ENCODE data around the gene TMPRSS9.
"Not testable (repeated sequence)": the region's sequence is repeated elsewhere in the genome, so short reads cannot be mapped to it uniquely, and the experiment has no call there.

TMPRSS9 gene

GRCh38 chr19:2339644-2340310 lies 20.3 kb upstream of the TMPRSS9 start:
- FAIRE-seq (no peak), DNase-seq (ENCODE audit: extremely low spot score, insufficient read length, low read depth) (no peak)

DNA sequence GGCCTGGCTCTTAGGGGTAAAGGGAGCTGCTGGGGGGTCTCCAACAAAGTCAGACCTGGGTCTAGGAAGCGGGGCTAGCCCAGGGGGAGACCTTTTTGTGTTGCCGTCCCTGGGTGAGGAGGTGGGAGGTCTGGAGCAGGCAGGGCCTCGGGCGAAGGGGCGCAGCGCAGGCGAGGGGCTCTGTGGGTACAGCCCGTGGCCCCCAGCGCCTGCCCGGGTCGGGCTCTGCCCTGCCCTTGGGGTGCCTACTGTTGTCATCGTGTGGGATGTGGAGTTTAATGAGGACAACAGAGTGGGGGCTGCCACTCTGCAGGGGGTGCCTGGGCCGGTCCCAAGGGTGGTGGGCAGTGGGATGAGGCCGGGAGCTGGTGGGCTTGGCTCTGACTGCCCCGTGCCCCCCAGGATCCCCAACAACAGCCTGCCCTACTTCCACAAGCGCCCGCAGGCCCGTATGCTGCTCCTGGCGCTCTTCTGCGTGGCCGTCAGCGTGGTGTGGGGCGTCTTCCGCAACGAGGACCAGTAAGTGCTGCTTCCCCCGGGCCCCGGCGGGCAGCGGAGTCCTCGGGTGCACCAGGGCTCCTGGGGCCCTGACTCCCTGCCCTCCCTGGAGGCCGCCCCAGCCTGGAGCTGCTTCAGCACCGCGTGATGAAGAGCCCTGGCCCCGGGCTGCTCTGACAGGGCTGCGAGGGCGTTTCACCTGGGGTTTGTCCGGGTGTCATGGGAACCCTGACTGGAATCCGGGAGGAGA lies 19.4 kb upstream of the TMPRSS9 start:
- DNase-seq (ENCODE audit: extremely low spot score, insufficient read length, low read depth) (no peak), FAIRE-seq (no peak)

- FAIRE-seq (no peak), DNase-seq (ENCODE audit: extremely low spot score, insufficient read length, low read depth) (no peak)
These were observed 18.8 kb upstream of the TMPRSS9 start for GRCh38 chr19:2341244-2341751.

DNA sequence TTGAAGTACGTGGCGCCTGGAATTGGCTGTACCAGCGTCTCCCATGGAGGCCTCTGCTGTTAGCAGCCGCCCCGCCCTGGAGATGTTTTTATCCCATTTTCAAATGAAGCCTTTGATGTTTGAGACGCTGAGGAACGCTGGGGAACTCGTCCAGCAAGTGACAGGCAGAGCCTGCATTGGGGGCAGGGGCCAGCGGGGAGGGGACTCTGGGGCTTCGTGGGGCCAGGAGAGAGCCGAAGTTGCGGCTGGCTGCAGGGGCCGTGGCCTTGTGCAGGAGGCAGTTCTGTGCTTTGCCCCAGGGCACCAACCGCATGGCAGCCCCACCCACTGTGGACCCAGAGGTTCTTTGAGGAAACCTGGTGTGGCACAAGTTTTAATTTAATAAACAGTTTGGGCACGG lies 18.1 kb upstream of the TMPRSS9 start:
- no peak for FAIRE-seq
- no peak for DNase-seq (ENCODE audit: extremely low spot score, insufficient read length, low read depth)

- no peak for FAIRE-seq
These were observed 17.3 kb upstream of the TMPRSS9 start for GRCh38 chr19:2342656-2343288.

DNA sequence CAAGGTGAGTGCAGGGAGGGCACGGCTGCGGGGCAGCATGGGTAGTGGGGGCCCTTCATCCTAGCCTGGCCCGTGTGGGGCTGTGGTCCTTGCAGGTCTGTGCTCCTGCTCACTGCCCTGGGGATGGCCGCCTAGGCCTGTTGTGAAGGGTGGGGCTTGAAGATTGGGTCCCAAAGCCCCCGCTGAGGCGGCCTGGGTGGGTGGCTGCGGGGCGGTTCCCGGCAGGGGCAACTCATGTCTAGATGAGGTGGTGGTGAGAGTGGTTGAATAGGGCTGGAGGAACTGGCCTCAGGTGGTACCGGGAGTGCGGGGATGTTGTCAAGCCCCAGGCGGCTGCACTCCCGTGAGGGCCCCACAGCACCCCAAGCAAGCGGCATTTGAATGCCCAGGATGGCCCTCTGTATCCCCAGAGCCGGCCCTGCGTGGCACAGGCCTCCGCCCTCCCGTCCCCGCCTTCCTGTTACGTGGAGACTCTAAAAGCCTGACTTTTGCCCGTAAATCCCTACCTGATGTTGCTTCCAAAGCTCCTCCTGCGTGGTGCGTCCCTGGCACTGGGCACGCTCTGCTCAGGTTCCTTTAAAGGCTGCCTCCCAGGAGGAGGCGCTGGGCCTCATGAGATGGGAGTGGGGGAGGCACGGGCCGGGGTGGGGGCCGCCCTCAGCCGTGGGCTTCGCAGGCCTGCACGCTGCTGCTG lies 16.6 kb upstream of the TMPRSS9 start:
- FAIRE-seq, result no peak

More at GRCh38 chr19:2342656-2343288, 17.3 kb upstream of the TMPRSS9 start:
- no peak for DNase-seq (ENCODE audit: extremely low spot score, insufficient read length, low read depth)

DNA sequence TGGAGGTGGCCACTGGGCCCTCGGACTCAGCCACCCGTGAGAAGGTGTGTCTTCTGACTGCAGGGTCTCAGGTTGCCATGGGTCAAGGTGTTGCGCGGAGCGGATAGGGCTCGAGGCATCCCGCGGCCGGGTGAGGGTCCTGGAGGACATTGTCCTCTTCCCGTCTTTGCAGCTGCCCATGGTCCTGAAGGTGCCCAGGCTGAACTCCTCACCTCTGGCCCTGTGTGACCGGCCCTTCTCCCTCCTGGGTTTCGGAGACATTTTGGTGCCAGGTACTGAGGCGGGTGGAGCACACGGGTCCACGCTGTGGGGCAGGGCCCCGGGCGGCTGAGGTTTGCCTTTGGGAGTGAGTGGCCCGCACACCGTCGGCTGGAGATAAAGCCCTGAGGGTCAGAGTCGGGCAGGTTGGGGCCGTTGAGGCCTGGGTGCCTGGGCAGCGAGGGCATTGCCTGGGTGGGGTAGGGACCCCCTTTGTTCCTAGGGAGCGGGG lies 15.6 kb upstream of the TMPRSS9 start:
- FAIRE-seq (no peak), DNase-seq (ENCODE audit: extremely low spot score, insufficient read length, low read depth) (no peak)

More for the DNA sequence above, 16.6 kb upstream of the TMPRSS9 start:
- no peak for DNase-seq (ENCODE audit: extremely low spot score, insufficient read length, low read depth)

DNA sequence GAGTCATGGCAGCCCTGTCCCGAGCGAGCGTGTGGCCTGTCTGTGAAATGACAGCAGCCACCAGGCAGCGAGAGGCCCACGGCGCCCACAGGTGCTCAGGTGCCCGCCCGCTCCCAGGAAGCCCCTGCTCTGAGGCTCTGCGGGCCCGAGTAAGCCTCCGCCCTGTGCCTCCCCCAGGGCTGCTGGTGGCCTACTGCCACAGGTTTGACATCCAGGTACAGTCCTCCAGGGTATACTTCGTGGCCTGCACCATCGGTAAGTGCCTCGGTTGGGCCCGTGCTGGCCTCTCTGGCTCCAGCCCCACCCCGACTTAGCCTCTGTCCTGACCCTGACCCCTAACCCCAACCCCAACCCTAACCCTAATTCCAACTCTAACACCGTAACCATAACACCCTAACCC lies 15.0 kb upstream of the TMPRSS9 start:
- DNase-seq (ENCODE audit: extremely low spot score, insufficient read length, low read depth) (no peak), FAIRE-seq (no peak)

DNA sequence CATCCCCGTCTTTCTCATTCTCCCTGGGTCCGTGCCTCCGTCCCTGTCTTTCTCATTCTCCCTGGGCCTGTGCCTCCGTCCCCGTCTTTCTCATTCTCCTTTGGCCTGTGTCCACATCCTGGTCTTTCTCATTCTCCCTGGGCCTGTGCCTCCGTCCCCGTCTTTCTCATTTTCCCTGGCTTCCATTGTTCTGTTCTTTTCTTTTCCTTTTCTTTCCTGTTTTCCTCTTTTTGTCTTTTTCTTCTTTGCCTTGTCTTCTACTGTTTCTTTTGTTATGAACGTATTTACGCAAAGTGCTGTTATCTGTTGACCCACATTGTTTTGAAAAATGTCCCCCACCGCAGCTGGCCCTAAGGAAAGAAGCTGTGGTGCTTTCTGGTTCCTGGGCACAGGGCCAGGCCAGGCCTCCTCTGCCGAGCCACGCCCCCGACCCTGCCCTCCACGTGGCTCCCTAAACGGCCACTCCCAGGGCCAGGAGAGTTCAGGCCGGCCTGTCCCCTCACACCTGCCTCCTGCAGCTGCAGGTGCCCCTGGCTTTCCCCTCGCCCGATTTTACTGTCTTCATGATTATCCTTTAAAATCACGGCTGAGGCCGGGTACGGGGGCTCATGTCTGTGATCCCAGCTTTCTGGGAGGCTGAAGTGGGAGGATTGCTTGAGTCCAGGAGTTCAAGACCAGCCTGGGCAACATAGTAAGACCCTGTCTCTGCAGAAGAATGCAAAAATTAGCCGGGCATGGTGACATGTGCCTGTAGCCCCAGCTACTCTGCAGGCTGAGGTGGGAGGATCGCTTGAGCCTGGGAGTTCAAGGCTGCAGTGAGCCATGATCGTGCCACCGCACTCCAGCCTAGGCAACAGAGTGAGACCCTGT lies 14.0 kb upstream of the TMPRSS9 start:
- FAIRE-seq (no peak), DNase-seq (ENCODE audit: extremely low spot score, insufficient read length, low read depth) (no peak)

DNA sequence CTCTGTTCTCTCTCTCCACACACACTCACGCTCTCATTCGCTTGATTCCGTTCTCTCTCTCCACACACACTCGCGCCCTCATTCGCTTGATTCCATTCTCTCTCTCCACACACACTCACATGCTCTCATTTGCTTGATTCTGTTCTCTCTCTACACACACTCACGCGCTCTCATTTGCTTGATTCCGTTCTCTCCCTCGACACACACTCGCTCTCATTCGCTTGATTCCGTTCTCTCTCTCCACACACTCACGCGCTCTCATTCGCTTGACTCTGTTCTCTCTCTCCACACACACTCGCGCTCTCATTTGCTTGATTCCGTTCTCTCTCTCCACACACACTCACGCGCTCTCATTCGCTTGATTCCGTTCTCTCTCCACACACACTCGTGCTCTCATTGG lies 10.2 kb upstream of the TMPRSS9 start:
- FAIRE-seq, result not testable (repeated sequence)

DNA sequence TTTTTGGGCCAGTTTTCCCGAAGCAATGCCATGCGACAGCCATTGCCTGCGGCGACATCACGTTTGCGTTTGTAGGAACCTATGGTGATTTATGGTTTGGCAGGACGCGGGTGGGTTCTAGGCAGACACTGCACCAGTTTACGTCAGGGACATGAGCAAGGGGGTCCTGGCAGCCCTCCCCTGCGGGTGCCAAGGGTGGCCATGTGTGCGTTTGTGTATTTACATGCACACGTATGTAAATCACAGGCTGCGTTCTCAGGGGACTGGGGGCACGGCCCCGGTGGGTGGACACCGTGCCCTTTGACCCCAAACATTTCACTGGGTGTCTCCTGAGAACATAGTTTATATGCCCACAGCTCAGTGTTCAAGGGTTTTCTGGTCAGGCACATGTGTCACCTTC lies 9.4 kb upstream of the TMPRSS9 start:
- no peak for FAIRE-seq

More for the DNA sequence above, 10.2 kb upstream of the TMPRSS9 start:
- DNase-seq (ENCODE audit: extremely low spot score, insufficient read length, low read depth), result not testable (repeated sequence)

DNA sequence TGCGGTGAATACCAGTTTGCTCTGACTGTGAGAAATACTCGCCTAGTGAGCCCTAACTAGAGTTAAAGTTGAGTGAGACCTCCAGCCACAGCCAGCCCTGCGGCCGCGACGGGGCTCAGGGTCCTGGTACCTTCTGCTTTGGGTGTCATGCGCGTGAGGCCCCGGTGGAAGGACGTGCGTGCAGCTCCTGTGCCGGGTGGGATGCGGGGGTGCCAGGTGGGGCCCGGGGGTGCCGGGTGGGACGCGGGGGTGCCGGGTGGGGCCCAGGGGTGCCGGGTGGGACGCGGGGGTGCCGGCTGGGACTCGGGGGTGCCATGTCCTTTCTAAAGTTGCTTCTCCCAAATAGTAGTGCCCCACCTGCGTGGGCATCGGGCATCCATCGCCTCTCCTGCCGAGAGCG lies 8.5 kb upstream of the TMPRSS9 start:
- FAIRE-seq (no peak), DNase-seq (ENCODE audit: extremely low spot score, insufficient read length, low read depth) (no peak)

More for the DNA sequence above, 9.4 kb upstream of the TMPRSS9 start:
- no peak for DNase-seq (ENCODE audit: extremely low spot score, insufficient read length, low read depth)

- DNase-seq (ENCODE audit: extremely low spot score, insufficient read length, low read depth) (no peak), FAIRE-seq (no peak)
These were observed 7.9 kb upstream of the TMPRSS9 start for GRCh38 chr19:2352121-2352520.

- DNase-seq (ENCODE audit: extremely low spot score, insufficient read length, low read depth), result no peak
- no peak for FAIRE-seq
These were observed 6.7 kb upstream of the TMPRSS9 start for GRCh38 chr19:2353159-2353886.

GRCh38 chr19:2353887-2354592 lies 6.0 kb upstream of the TMPRSS9 start:
- DNase-seq (ENCODE audit: extremely low spot score, insufficient read length, low read depth) (no peak), FAIRE-seq (no peak)

DNA sequence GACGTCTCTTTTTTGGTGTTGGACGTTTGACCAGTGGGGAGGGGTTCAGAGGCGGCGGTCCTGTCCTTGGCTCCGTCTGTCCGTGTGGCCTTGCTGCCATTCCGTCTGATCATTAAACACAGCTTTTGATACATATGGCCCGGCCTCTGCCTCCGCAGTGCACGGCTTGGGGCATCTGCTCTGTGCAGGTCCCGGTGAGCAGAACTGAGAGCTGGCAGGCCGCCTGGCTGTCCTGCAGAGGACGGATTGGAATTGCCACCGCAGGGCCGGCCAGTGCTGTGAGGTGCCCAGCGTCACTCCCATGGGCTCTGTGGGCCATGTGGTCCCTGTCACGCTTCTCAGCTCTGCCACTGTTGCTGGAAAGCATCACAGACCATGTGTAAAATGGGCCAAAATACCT lies 5.4 kb upstream of the TMPRSS9 start:
- FAIRE-seq, result no peak
- no peak for DNase-seq (ENCODE audit: extremely low spot score, insufficient read length, low read depth)

- FAIRE-seq (no peak), DNase-seq (ENCODE audit: extremely low spot score, insufficient read length, low read depth) (no peak)
These were observed 4.7 kb upstream of the TMPRSS9 start for GRCh38 chr19:2355168-2356035.
